ENCODE results near the gene NIPAL3. TPM values are rescaled to one million over a fixed set of nuclear protein-coding genes. Genes with fewer than 3 reads are reported as not detected.

The NIPAL3 gene
- total and polyA plus RNA-seq, 3 donors from 2014 or later = 11.2 to 46.0 (median 33.1) TPM

- no peaks in the 10 kb centered on the region for H3K9me3 ChIP-seq
- H3K4me1 ChIP-seq = no peaks in the 10 kb centered on the region
- no peak overlapping the region for H3K27ac ChIP-seq
- DNase-seq = no peak
- intact Hi-C loops (cut with DNase I; ENCODE audit: low total_unique reads) = no loop called here
- no peaks in the 10 kb centered on the region for H3K27me3 ChIP-seq
- TF ChIP-seq POLR2A (IDR thresholded peaks at IDR 0.05) = no peak
- TF ChIP-seq CTCF (IDR thresholded peaks at IDR 0.05) = no peak
- WGBS, 2 donors = 82 to 85% methylated on average over 3 of the region's 3 CpGs
- H3K4me3 ChIP-seq = no peak overlapping the region
- no peaks in the 10 kb centered on the region for H3K36me3 ChIP-seq (ENCODE audit: low read depth, missing control alignments)
Observed at GRCh38 chr1:24493785-24494184, 78.2 kb downstream of the NIPAL3 start.

- H3K27me3 ChIP-seq = no peaks in the 10 kb centered on the region
- DNase-seq = no peak
- 88 to 94% methylated on average over 12 of the region's 12 CpGs for WGBS, 2 donors
- H3K4me3 ChIP-seq = no peak overlapping the region
- TF ChIP-seq POLR2A (IDR thresholded peaks at IDR 0.05) (no peak), CTCF (IDR thresholded peaks at IDR 0.05) (no peak)
- H3K4me1 ChIP-seq = peaks cover 4% of the 10 kb centered on the region
- no peaks in the 10 kb centered on the region for H3K9me3 ChIP-seq
- H3K36me3 ChIP-seq (ENCODE audit: low read depth, missing control alignments) = no peaks in the 10 kb centered on the region
- H3K27ac ChIP-seq = no peak overlapping the region
- intact Hi-C loops (cut with DNase I; ENCODE audit: low total_unique reads) = no loop called here
Observed at GRCh38 chr1:24498589-24498988, 83.0 kb downstream of the NIPAL3 start.

- no peak for DNase-seq
- Histone ChIP-seq H3K9me3 (no peaks in the 10 kb centered on the region), H3K4me1 (peaks cover 5% of the 10 kb centered on the region), H3K4me3 (no peak overlapping the region), H3K36me3 (ENCODE audit: low read depth, missing control alignments) (no peaks in the 10 kb centered on the region), H3K27ac (no peak overlapping the region), H3K27me3 (no peaks in the 10 kb centered on the region)
- intact Hi-C loops (cut with DNase I; ENCODE audit: low total_unique reads) = no loop called here
- 74 to 82% methylated on average over 5 of the region's 5 CpGs for WGBS, 2 donors
- TF ChIP-seq POLR2A (IDR thresholded peaks at IDR 0.05) (no peak), CTCF (IDR thresholded peaks at IDR 0.05) (no peak)
Observed at GRCh38 chr1:24500448-24501048, 84.9 kb downstream of the NIPAL3 start.

- Histone ChIP-seq H3K4me3 (peak overlapping the region; percentile 65 to 80), H3K27ac (peak overlapping the region; percentile 70 to 82), H3K36me3 (ENCODE audit: low read depth, missing control alignments) (no peaks in the 10 kb centered on the region), H3K9me3 (no peaks in the 10 kb centered on the region), H3K27me3 (no peaks in the 10 kb centered on the region), H3K4me1 (peaks cover 5% of the 10 kb centered on the region)
- intact Hi-C loops (cut with DNase I; ENCODE audit: low total_unique reads) = no loop called here
- peak; percentile 33 for DNase-seq
- 34 to 51% methylated on average over 16 of the region's 16 CpGs for WGBS, 2 donors
- TF ChIP-seq CTCF (IDR thresholded peaks at IDR 0.05) (no peak), POLR2A (IDR thresholded peaks at IDR 0.05) (no peak)
Observed at GRCh38 chr1:24501371-24502064, 85.9 kb downstream of the NIPAL3 start.

Measured in testis (tissue), 3 donors.